Glutamatergic neuron (in vitro differentiated cells): Measurements from ENCODE around the gene ARHGAP21. TPM values are rescaled to one million over a fixed set of nuclear protein-coding genes. Genes with fewer than 3 reads are reported as not detected.
"Not testable (repeated sequence)": the region's sequence is repeated elsewhere in the genome, so short reads cannot be mapped to it uniquely, and the experiment has no call there.

Experiments used
- DNase-seq: peaks from one replicate; pipeline ENCODE4 v3.0.0; 2022
- H3K27ac Mint-ChIP-seq: one replicate; pipeline ENCODE4 v1.8.0; 2020; ENCODE audit warnings: mild to moderate bottlenecking, mixed read lengths, inconsistent platforms; ENCODE audit not compliant: unreplicated experiment
- H3K27me3 Mint-ChIP-seq: one replicate; pipeline ENCODE4 v1.8.0; 2020; ENCODE audit warnings: mild to moderate bottlenecking, moderate library complexity, mixed read lengths, inconsistent platforms; ENCODE audit not compliant: unreplicated experiment
- H3K36me3 Mint-ChIP-seq: one replicate; pipeline ENCODE4 v1.8.0; 2020; ENCODE audit warnings: mild to moderate bottlenecking, mixed read lengths, inconsistent platforms; ENCODE audit not compliant: unreplicated experiment
- H3K4me1 Mint-ChIP-seq: one replicate; pipeline ENCODE4 v1.8.0; 2020; ENCODE audit warnings: mild to moderate bottlenecking, low read depth, mixed read lengths, inconsistent platforms; ENCODE audit not compliant: unreplicated experiment
- H3K4me3 Mint-ChIP-seq: one replicate; pipeline ENCODE4 v1.8.0; 2020; ENCODE audit warnings: mild to moderate bottlenecking, mixed read lengths, inconsistent platforms; ENCODE audit not compliant: unreplicated experiment
- H3K9me3 Mint-ChIP-seq: one replicate; pipeline ENCODE4 v1.8.0; 2020; ENCODE audit warnings: mild to moderate bottlenecking, moderate library complexity, mixed read lengths, inconsistent platforms; ENCODE audit not compliant: unreplicated experiment
- total RNA-seq: library from RNA; stranded (reverse); fragmentation: NEBNext Ultra II Directional; extraction: Animal tissue kit (Norgen Biotek cat#: 25700); gene quantifications from one replicate; pipeline ENCODE4 v1.2.1, GENCODE V29; 2021; ENCODE audit not compliant: unreplicated experiment
- TF ChIP-seq, protein P1 (sequence below): fragments of 200-600 bp; sonication (generic); IDR thresholded peaks from one replicate; pipeline ENCODE4 v1.5.0; 2021; ENCODE audit not compliant: partially characterized antibody, unreplicated experiment

The ARHGAP21 gene
- total RNA-seq, 1 donor from 2014 or later = 217 TPM

DNA sequence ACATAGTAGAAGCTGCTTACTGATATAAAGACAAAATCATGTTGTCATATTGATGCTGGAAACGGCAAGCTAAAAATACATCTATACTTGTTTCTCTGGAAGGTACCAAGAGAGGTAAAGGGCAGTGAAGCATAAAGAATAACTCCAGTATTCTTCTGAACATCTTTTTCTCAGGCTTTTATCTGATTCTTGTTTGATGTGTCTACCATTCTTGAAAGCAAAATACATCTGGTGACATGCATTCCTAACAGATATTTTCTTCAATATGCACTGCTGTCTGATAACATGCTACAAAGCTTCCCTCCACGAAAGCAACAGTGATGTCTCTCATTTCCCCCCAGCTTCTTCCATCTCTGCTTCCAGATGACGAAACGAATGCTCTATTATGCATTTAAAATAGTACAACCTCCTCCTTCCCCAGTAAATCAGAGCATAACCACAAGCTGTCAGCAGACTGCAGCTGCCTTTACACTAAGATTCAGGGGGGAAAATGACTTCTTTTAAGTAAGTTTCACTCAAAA, 100.8 kb downstream of the ARHGAP21 start:
- H3K27me3 Mint-ChIP-seq = no peaks in the 10 kb centered on the region
- H3K4me1 Mint-ChIP-seq = peaks cover 6% of the 10 kb centered on the region
- no peak overlapping the region for H3K4me3 Mint-ChIP-seq
- TF ChIP-seq, protein P1, sequence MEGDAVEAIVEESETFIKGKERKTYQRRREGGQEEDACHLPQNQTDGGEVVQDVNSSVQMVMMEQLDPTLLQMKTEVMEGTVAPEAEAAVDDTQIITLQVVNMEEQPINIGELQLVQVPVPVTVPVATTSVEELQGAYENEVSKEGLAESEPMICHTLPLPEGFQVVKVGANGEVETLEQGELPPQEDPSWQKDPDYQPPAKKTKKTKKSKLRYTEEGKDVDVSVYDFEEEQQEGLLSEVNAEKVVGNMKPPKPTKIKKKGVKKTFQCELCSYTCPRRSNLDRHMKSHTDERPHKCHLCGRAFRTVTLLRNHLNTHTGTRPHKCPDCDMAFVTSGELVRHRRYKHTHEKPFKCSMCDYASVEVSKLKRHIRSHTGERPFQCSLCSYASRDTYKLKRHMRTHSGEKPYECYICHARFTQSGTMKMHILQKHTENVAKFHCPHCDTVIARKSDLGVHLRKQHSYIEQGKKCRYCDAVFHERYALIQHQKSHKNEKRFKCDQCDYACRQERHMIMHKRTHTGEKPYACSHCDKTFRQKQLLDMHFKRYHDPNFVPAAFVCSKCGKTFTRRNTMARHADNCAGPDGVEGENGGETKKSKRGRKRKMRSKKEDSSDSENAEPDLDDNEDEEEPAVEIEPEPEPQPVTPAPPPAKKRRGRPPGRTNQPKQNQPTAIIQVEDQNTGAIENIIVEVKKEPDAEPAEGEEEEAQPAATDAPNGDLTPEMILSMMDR = no peak
- no peaks in the 10 kb centered on the region for H3K36me3 Mint-ChIP-seq
- H3K27ac Mint-ChIP-seq = no peak overlapping the region
- H3K9me3 Mint-ChIP-seq = peaks cover 3% of the 10 kb centered on the region
- no peak for DNase-seq

- H3K36me3 Mint-ChIP-seq, H3K27ac Mint-ChIP-seq, H3K4me3 Mint-ChIP-seq, H3K9me3 Mint-ChIP-seq, DNase-seq, H3K27me3 Mint-ChIP-seq, H3K4me1 Mint-ChIP-seq: not testable (repeated sequence)
Measured at GRCh38 chr10:24621035-24621795, 102.5 kb downstream of the ARHGAP21 start.

DNA sequence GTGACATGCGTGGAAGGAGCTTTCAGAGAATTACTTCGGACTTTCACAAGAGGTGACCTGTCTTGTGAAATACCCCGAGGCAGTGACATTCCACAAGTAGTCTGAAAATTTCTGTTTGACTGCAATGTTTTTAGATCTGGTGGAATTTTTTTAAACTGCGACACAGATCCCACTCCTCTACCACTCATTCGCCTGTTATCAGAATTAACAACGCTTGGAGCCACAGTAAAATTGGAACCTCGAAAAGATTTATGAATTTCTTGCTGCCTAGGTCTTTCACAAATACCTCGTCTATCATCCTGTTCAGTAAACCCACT, 103.7 kb downstream of the ARHGAP21 start:
- H3K27me3 Mint-ChIP-seq, H3K27ac Mint-ChIP-seq, H3K4me1 Mint-ChIP-seq, H3K9me3 Mint-ChIP-seq, H3K4me3 Mint-ChIP-seq, DNase-seq, H3K36me3 Mint-ChIP-seq: not testable (repeated sequence)

DNA sequence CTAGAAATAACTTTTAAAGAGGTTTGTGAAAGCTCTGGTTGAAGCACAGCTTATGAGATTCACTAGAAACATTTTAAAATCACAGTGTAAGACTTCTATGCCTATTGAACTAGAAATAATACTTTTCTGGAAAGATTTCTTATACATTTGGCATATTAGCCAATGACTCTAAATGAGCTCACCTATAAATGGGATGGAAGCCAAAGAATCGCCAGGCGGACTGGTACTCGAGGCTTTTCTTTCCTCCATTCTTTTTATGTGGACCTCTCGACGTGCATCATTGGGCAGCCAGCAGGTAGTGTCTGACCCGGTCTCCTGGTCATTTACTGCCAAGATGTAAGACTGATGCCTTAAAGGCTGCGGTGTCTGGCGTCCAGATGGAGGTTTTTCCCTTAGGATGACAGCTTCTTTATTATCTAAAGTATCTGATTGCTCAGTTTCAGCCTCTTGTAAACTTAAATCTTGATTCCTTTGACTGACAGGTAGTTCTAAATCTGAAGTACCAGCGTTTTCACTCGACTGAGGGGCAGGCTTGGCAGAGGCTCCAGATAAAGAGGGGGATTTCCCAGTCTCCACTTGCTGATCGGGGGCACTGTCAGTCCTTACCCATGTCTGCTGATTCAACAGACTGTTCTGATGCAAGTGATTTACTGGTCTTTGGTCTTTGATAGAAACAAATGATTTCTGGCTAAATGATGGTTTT, 104.2 kb downstream of the ARHGAP21 start:
- not testable (repeated sequence) for H3K27ac Mint-ChIP-seq, H3K4me1 Mint-ChIP-seq, H3K9me3 Mint-ChIP-seq, H3K27me3 Mint-ChIP-seq, H3K4me3 Mint-ChIP-seq, H3K36me3 Mint-ChIP-seq, DNase-seq

DNA sequence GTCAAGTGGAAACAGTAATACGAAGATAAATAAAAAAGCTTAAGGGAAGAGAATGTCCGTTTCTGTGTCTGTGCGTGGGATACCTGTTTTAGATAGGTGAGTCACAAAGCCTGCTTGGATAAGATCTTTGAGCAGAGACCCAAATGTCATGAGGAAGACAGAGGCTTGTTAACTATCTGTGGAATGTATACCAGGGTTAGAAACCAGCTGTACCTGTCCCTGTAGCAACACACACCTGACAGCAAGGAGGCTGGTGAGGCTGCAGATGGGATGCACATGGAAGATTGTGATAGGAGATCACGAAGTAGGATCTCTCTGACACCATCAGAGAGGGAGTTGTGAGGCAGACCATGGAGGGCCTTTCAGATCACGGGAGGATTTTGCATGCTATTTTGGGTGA, 105.3 kb downstream of the ARHGAP21 start:
- Mint-ChIP-seq H3K36me3 (no peaks in the 10 kb centered on the region), H3K27ac (no peak overlapping the region), H3K27me3 (no peaks in the 10 kb centered on the region), H3K4me1 (peaks cover 6% of the 10 kb centered on the region), H3K9me3 (no peaks in the 10 kb centered on the region), H3K4me3 (no peak overlapping the region)
- no peak for DNase-seq
- TF ChIP-seq, protein P1 = no peak

DNA sequence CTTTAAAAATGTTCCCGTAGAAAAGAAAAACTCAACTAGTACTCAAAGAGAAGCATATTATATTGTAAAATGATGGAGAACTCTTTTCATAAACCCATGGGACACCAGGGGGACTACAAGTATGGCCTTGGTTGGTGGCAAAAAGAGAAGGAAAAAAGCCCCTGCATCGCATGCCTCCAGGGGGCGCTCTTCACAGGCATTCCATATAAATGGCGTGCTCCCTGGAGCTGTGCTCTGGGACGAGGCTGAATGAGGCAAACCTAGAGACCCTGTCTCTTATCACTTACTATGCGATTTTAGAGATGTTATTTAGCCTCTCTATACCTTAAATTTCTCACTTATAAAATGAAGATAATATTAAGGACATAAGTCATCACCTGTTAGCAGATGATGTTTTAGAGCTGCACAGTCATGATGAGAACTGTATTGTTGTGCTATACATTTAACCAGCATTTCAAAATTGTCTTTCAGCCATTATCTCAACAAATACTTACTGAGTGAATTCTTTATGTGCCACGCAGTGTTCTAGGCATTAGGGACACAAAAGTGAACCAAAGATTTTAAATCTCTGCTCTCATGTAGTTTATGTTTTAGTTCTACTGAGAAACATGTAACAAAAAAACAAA, 105.8 kb downstream of the ARHGAP21 start:
- Mint-ChIP-seq H3K9me3 (no peaks in the 10 kb centered on the region), H3K27ac (no peak overlapping the region), H3K4me3 (no peak overlapping the region), H3K4me1 (peaks cover 1% of the 10 kb centered on the region), H3K27me3 (no peaks in the 10 kb centered on the region), H3K36me3 (no peaks in the 10 kb centered on the region)
- DNase-seq = peak; percentile 78
- TF ChIP-seq, protein P1 = peak; percentile 96
